ENCODE measurements around the gene AKT3.
"Not testable (repeated sequence)": the region's sequence is repeated elsewhere in the genome, so short reads cannot be mapped to it uniquely, and the experiment has no call there.

The AKT3 gene

GRCh38 chr1:243595527-243596210 lies 254.4 kb downstream of the AKT3 start:
- no peak for DNase-seq (ENCODE audit: insufficient read length, low spot score)
- peak; percentile 85 for FAIRE-seq
- no peak for TF ChIP-seq POU2F2 (IDR thresholded peaks at IDR 0.05; ENCODE audit: low read depth, low read length)
- no peak for TF ChIP-seq POLR2AphosphoS5 (IDR thresholded peaks at IDR 0.05; ENCODE audit: low read depth, low read length)

- DNase-seq (ENCODE audit: insufficient read length, low spot score) (no peak), FAIRE-seq (no peak)
- TF ChIP-seq TAF1 (IDR thresholded peaks at IDR 0.05; ENCODE audit: low read depth, low read length) (no peak), POLR2A (IDR thresholded peaks at IDR 0.05; ENCODE audit: low read depth, low read length) (no peak), SPI1 (IDR thresholded peaks at IDR 0.05; ENCODE audit: low read depth, low read length) (no peak), POU2F2 (IDR thresholded peaks at IDR 0.05; ENCODE audit: low read depth, low read length) (no peak)
Observed at GRCh38 chr1:243594455-243594854, 255.6 kb downstream of the AKT3 start.

GRCh38 chr1:243589286-243589685 lies 260.8 kb downstream of the AKT3 start:
- FAIRE-seq; DNase-seq (ENCODE audit: insufficient read length, low spot score): not testable (repeated sequence)

GRCh38 chr1:243587823-243588560 lies 262.1 kb downstream of the AKT3 start:
- no peak for TF ChIP-seq POLR2A (IDR thresholded peaks at IDR 0.05; ENCODE audit: low read depth, low read length)
- TF ChIP-seq SPI1 (IDR thresholded peaks at IDR 0.05; ENCODE audit: low read depth, low read length) = peak; percentile 75
- DNase-seq (ENCODE audit: insufficient read length, low spot score) = peak; percentile 20
- FAIRE-seq = peak; percentile 94

- TF ChIP-seq POLR2A (IDR thresholded peaks at IDR 0.05; ENCODE audit: low read depth, low read length) = no peak
- no peak for TF ChIP-seq SPI1 (IDR thresholded peaks at IDR 0.05; ENCODE audit: low read depth, low read length)
- TF ChIP-seq POLR2AphosphoS5 (IDR thresholded peaks at IDR 0.05; ENCODE audit: low read depth, low read length) = no peak
- no peak for FAIRE-seq
- DNase-seq (ENCODE audit: insufficient read length, low spot score) = no peak
Observed at GRCh38 chr1:243587285-243587684, 262.8 kb downstream of the AKT3 start.

- no peak for DNase-seq (ENCODE audit: insufficient read length, low spot score)
- TF ChIP-seq POLR2A (IDR thresholded peaks at IDR 0.05; ENCODE audit: low read depth, low read length) (no peak), POLR2AphosphoS5 (IDR thresholded peaks at IDR 0.05; ENCODE audit: low read depth, low read length) (no peak), SPI1 (IDR thresholded peaks at IDR 0.05; ENCODE audit: low read depth, low read length) (no peak), POU2F2 (IDR thresholded peaks at IDR 0.05; ENCODE audit: low read depth, low read length) (no peak), TAF1 (IDR thresholded peaks at IDR 0.05; ENCODE audit: low read depth, low read length) (no peak), PAX5 (IDR thresholded peaks at IDR 0.05; ENCODE audit: insufficient read depth, low read length, severe bottlenecking) (no peak)
- no peak for FAIRE-seq
Observed at GRCh38 chr1:243585982-243586381, 264.1 kb downstream of the AKT3 start.

- FAIRE-seq (no peak), DNase-seq (ENCODE audit: insufficient read length, low spot score) (no peak)
- TF ChIP-seq SPI1 (IDR thresholded peaks at IDR 0.05; ENCODE audit: low read depth, low read length) (no peak), POU2F2 (IDR thresholded peaks at IDR 0.05; ENCODE audit: low read depth, low read length) (no peak), POLR2AphosphoS5 (IDR thresholded peaks at IDR 0.05; ENCODE audit: low read depth, low read length) (no peak), POLR2A (IDR thresholded peaks at IDR 0.05; ENCODE audit: low read depth, low read length) (no peak), TAF1 (IDR thresholded peaks at IDR 0.05; ENCODE audit: low read depth, low read length) (no peak), PAX5 (IDR thresholded peaks at IDR 0.05; ENCODE audit: insufficient read depth, low read length, severe bottlenecking) (no peak)
Observed at GRCh38 chr1:243582326-243582725, 267.7 kb downstream of the AKT3 start.

- TF ChIP-seq PAX5 (IDR thresholded peaks at IDR 0.05; ENCODE audit: insufficient read depth, low read length, severe bottlenecking) = no peak
- TF ChIP-seq POLR2A (IDR thresholded peaks at IDR 0.05; ENCODE audit: low read depth, low read length) = no peak
- no peak for TF ChIP-seq POLR2AphosphoS5 (IDR thresholded peaks at IDR 0.05; ENCODE audit: low read depth, low read length)
- no peak for TF ChIP-seq POU2F2 (IDR thresholded peaks at IDR 0.05; ENCODE audit: low read depth, low read length)
- TF ChIP-seq SPI1 (IDR thresholded peaks at IDR 0.05; ENCODE audit: low read depth, low read length) = no peak
- no peak for TF ChIP-seq TAF1 (IDR thresholded peaks at IDR 0.05; ENCODE audit: low read depth, low read length)
- DNase-seq (ENCODE audit: insufficient read length, low spot score) (no peak), FAIRE-seq (no peak)
Observed at GRCh38 chr1:243580984-243581383, 269.1 kb downstream of the AKT3 start.

GRCh38 chr1:243580072-243580471 lies 270.0 kb downstream of the AKT3 start:
- no peak for DNase-seq (ENCODE audit: insufficient read length, low spot score)
- TF ChIP-seq POLR2AphosphoS5 (IDR thresholded peaks at IDR 0.05; ENCODE audit: low read depth, low read length) (no peak), POLR2A (IDR thresholded peaks at IDR 0.05; ENCODE audit: low read depth, low read length) (no peak), PAX5 (IDR thresholded peaks at IDR 0.05; ENCODE audit: insufficient read depth, low read length, severe bottlenecking) (no peak), TAF1 (IDR thresholded peaks at IDR 0.05; ENCODE audit: low read depth, low read length) (no peak), SPI1 (IDR thresholded peaks at IDR 0.05; ENCODE audit: low read depth, low read length) (no peak), POU2F2 (IDR thresholded peaks at IDR 0.05; ENCODE audit: low read depth, low read length) (no peak)
- FAIRE-seq = no peak

GRCh38 chr1:243575070-243575469 lies 275.0 kb downstream of the AKT3 start:
- no peak for FAIRE-seq

More at GRCh38 chr1:243575070-243575469, 275.0 kb downstream of the AKT3 start:
- no peak for DNase-seq (ENCODE audit: insufficient read length, low spot score)
- no peak for TF ChIP-seq POLR2AphosphoS5 (IDR thresholded peaks at IDR 0.05; ENCODE audit: low read depth, low read length)
- no peak for TF ChIP-seq POLR2A (IDR thresholded peaks at IDR 0.05; ENCODE audit: low read depth, low read length)
- TF ChIP-seq SPI1 (IDR thresholded peaks at IDR 0.05; ENCODE audit: low read depth, low read length) = no peak

Measured in GM12891 (cell line).